Effector CD8-positive, alpha-beta T cell (primary cell): ENCODE data around the gene VPS37C.

Experiments
- DNase-seq: peaks from one replicate; lab custom pipeline; 2025; lab: John Stamatoyannopoulos, UW

The VPS37C gene

DNA sequence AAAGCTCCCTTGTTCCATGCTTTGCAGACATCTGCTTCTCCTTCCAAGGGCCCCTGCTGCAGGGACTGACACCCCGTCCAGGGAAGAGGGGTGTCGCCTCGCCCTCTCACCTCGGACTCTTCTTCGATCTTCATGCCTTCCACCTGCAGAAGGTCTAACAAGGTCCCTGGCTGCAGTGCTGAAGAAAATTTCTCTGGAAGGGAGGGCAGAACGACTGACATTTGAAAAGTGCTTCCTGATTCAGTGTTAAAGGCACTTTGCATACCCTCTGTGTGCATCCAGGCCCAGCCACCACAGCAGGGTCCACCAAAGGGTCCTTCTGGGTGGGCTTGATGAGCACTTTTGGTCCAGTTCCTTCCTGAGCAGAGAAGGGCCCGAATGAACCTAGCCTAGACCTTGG, 28.1 kb downstream of the VPS37C start:
- no peak for DNase-seq

DNA sequence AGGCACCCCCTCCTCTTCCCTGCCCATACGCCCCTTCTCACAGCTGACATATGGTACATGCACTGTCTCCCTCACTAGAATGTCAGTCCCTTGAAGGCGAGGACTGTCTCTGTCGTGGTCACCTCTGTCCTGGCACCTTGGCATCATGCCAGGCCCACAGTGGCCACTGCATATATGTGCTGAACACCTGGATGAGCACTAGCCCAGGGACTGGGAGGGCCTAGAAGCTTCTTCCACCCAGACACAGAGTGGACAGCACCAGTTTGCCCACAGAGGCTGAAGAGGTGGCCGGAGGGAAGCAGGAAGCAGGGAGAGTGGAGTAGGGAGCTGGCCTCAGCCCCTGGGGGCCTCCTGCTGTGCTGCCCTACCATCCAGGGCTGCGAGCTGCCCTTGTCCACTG, 28.6 kb downstream of the VPS37C start:
- DNase-seq = no peak

DNA sequence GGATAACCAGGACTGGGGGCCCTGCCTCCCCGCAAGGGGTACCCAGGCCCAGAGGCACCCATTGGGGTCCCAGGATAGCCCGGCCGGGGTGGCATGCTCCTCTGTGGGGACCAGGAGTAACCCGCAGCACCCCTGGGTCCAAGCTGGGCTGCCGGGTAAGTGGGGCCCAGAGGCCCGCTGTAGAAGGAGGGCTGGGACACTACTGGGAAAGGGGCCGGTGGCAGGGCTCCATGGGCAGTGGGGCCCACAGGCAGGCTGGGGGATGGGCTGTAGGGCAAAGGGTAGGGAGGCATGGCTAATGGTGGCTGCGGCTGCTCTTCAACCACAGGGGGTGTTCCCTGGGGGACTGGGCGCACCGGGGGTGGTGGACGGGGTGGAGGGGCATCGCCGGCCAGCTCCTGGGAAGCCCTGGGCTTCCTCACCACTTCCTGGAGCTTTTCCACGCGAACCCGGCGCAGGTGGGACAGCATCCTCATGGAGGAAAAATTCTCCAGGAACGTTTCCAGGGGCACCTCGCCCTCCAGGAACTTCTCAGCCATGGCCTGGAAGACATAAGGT, 29.1 kb downstream of the VPS37C start:
- no peak for DNase-seq

DNA sequence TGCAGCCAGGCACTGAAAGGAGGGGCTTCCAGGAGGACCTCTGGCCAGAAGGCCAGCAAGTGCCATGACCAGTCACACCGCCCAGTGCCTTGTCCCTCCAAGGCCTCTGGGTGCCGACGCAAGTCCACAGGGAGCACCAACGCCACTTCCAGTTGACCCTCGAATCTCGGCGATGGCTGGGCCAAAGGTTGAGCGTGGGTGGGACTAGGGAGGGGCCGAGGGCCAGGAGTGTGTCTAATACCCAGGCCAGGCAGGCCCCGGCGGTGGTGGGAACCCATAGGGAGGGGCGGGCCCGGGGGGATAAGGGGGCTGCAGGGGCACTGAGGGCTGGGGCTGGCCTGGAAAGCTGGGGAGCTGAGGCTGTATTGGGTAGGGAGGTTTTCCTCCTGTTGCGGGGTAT, 29.6 kb downstream of the VPS37C start:
- no peak for DNase-seq

DNA sequence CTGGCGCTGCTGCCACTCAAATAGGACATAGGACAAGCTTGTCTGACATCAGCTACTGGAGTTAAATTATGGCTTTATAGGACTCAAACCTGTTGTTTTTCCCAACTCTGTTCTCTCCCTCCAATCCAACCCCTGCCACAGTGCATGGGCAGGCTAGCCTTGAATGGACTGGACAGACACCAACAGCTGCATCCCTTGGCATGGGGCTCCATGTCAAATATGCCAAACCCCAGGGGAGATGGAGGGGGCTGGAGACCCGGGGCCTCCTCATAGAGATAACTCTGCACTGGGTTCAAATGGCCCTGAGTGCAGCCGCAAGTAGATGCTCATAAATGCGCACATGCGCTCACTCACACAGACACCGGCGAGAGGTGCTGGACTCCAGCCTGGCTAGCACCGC, 30.0 kb downstream of the VPS37C start:
- no peak for DNase-seq

DNA sequence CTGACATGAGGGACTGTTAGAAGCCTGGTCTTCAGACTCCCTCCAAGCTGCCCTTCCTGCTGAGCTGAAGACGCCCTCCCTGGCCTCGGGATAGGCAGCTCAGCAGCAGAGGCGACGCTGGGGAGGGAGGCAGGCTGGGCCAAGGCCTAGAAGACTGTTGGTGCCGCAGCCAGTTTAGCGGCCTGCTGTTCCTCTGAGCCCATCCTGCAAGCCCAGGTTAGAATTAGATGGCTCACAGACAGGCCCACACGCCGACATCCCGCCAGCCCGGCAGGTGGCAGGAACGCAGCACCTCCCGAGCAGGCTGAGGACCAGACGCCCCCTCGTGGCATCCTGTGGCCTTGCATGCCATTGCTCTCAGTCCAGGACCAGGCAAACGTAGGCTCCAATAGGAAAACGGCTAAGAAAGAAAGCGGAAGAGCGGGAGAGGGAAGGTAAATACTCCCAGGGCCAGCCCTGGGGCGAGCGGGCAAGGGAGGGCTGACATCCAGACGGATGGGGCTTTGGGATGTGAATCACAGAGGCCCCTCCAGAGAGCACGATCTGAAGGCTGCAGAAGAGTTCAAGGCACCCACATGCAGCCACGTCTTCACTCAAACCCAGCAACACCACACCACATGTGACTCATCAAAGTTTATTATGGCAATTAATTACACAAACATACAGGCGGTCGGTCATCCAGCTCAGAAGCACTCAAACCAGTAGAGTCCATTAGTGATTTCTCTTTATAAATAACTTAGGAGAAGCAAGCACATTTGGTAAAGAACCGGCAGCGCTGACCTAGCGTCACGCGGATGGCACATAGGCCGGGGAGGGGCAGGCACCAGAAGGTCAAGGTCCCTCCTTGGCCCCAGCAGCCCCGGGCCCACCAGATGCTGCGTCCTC, 31.3 kb downstream of the VPS37C start:
- DNase-seq = no peak

DNA sequence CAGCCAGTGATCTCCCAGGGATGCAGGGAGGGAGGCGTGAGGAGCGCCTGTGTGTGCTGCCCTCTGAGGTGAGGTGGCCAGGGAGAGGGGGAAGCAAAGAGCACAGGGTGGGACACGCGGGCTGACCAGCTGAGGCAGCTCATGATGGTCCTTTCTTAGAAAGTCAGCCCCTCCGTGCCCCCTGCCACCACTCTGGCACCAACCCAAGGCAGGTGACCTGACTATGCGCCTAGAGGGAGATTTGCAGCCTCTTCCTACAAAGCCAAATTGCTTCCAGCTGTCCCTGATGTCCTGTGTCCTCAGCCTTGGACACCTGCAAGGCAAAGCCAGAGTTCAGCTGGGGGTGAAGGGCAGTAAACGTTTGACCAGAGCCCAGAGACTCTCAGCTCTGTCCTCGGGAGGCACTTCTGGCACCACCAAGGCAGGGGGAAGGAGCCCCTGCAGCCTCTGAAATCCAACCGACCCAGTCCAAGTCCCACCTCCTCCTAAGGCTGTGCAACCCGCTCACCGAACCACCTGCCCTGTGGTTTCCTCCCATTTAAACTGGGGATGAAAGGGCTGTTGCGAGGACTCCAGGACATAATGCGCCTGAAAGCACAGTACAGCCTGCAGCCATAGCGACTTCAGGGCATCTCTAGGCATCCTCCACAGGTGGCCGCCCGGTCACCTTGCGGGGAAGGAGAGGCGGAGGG, 32.1 kb downstream of the VPS37C start:
- no peak for DNase-seq

DNA sequence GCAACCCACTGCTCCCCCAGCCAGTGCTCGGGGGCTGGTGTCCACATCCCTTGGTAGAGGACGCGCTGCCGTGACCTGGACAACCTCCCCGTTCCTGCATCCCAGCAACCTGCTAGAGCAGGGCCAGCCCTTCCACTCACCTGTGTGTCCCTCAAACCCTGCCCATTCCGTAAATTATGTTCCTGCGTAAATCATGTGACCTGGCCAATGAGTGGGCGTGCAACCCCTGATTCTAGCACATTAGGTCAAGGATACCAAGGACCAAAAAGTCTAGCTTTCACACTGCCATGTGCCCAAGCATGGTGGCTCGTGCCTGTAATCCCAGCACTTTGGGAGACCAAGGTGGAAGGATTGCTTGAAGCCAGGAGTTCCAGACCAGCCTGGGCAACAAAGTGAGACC, 33.2 kb downstream of the VPS37C start:
- DNase-seq = no peak

DNA sequence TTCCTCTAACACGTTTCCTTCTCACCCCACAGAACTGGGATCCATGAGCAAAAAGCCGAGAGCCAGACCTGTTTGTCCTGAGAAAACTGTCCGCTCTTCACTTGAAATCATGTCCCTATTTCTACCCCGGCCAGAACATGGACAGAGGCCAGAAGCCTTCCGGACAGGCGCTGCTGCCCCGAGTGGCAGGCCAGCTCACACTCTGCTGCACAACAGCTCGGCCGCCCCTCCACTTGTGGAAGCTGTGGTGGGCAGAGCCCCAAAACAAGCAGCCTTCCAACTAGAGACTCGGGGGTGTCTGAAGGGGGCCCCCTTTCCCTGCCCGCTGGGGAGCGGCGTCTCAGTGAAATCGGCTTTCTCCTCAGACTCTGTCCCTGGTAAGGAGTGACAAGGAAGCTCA, 35.0 kb downstream of the VPS37C start:
- DNase-seq = no peak

DNA sequence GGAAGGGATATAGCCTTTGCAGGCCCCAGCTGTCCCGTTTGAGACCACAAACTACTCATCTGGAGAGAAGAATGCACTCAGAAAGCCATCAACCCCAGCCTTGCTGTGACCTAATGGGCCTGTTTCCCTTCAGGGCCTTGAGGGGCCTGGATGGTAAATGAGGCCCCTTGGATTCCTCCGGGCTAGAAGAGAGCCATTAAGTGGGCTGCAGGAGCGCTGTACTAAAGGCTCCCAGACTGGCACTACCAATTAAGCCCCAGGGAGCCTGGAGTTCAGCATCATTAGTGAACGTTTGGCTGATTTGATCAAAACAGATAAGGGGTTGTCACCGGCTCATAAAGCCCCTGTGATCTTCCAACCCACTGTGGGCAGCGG, 35.9 kb downstream of the VPS37C start:
- DNase-seq = no peak

DNA sequence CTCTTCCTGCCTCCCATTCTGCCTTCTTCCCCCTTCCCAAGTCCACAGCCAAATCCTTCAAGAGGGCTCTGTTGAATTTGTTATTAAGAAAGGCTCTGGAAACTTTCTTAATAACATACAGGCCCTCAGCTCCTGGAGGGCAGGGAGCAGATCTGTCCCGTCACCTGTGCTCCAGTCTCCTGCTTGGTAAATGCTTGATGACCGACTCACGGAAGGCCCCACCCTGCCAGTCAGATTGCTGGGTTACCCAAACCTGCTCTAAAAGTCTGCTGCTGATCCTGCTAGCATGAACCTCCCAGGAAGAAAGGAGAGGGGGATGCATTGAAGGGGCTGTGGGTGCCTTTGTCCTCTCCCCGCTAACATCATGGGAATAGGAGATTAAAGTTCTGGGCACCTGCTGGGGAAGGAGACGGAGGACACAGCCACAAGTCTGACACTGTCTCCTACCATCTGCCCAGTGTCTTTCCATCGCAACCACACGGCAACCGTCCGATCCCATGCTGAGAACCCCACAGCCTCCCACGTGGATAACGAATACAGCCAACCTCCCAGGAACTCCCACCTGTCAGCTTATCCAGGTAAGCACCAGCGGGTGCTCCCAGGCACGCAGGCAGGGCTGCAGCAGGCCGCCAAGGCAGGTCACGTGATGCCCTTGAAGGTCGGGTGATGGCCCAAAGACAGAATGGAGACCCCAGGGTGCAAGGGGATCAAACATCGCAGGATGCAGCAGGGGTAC, 36.5 kb downstream of the VPS37C start:
- no peak for DNase-seq

DNA sequence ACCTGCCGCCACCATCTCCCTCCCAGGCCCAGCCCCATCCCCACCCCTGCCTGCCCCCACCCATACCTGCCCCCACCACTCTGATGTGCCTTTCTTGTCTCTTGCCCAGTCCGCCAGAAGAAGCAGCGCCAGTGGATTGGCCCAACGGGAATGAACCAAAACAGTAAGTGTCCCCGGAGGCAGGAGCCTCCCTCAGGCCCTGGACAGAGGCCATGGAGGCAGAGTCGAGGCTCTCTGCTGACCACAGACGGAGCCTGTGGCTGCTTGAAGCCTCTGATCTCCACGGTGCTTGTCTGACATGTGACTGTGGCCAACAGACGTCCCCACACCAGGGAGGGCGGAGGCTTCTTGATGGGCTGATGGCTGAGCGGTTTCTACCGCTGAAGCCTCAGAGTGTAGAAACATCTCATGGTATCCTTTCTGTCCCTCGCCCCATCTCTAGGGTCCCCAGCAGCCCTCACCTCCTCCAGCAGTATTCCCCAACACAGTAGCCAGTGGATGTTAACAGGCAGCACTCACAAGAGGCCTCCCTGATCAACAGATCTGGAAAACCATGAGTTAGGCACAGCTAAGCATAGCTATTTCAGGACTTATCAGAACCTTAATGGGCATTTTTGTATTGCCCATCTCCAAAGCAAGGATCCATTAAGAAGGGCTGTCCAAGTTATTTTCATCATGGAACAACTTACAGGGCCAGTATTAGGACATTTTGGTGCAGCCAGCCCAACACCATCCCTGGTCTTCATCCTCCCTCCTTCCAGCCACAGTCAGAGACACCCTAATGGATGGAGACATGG, 37.3 kb downstream of the VPS37C start:
- no peak for DNase-seq

DNA sequence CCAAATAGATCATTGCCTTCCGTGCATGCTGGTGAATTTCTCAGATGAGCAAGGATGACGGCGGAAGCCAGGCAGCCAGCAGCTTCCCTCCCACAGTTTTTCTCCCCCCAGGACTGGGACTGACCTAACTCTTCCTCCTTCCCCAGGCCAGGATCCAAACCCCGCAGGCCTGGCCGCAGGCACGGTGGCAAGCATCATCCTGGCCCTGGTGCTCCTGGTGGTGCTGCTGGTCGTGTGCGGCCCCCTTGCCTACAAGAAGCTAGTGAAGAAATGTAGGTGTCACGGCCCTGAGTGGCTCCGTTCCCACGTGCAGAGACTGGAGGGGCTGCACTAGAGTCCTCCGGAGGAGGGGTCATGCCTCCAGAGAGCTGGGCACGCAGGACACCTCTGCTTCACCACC, 38.5 kb downstream of the VPS37C start:
- DNase-seq = no peak

DNA sequence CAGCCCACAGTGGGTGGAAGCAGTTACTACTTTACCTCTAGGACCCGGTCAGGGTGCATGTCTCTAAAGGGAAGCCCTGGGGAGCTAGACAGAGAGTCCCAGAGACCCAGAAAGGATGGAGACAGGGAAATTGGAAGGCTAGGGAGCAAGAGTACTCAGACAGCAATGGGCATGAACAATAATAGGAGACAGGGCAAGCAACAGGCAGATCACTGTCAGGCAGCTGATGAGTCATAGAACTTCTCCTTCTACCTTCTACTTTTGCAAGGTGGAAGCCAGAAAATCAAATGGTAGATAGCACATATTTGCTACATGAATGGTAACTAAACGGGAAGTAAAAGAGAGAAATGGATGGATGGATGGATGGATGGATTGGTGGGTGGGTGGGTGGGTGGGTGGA, 39.3 kb downstream of the VPS37C start:
- DNase-seq = no peak

DNA sequence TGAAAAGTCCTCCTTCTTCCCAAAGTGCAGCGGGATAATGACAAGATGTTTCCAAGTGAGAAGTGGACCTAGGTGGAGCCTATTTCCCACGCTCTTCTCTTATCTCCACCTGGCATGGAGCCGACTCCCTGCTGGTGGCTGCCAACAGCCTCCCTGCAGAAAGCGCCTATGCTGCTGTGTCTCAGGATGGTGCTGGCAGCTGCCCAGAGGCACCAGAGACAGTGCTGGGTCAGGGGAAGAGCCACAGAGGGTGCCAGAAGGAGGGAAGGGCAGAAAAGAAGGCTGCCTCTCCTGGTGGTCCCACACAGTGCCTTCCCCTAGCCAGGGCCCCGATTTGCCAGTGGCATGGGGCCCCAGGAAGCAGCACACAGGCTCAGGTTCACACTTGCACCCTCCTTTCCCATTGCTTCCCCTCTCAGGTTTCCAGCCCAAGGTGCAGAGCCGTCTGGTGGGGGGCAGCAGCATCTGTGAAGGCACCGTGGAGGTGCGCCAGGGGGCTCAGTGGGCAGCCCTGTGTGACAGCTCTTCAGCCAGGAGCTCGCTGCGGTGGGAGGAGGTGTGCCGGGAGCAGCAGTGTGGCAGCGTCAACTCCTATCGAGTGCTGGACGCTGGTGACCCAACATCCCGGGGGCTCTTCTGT, 39.9 kb downstream of the VPS37C start:
- no peak for DNase-seq

DNA sequence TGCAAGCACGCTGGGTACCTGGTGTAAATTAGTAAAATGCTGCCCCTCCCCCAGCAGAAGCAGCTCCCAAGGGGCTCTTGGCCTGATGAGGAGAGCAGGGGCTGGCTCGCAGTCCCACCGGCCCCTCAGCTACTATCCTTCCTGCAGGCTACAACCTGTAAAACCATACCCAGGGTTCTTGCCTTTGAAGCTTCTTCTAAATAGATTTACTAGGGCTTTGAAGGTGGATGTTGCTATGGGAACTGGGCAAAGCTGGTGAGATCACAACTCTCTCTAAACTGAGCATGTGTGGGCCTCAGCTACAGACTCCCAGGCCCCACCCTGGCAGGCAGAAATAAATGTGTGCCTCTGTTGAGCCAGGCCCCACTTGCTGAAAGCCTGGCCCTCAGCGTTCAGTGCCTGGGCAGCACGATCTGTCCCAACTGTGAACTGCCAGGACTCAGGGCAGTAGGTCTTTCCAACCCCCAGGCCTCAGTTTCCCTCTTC, 40.5 kb downstream of the VPS37C start:
- no peak for DNase-seq

DNA sequence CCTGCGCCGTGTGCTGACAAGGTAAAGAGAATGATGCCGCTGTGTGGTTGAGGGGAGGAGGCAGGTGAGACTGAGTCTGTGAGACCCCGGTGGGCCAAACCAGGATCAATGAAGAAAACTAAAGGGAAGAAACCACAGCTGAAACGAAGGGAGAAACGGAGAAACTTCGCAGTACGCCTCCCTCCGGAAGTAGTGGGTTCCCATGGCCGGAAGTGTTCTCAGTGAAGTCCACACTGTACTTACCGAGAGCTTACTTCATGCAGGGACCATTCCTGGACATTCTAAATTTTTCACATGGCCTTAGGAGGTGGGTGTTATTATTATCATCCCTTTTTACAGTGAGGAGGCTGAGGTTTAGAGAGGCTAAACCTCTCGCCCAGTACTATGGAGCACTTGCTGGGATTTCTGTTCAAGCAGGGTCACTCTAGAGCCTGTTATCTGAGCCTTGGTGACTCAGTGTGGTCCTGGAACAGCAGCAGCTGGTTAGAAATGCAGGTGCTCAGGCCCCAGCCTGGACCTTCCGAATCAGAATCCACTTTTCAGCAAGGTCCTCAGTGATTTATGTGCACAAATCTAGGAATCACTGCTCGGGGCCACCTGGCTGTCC, 41.0 kb downstream of the VPS37C start:
- no peak for DNase-seq

DNA sequence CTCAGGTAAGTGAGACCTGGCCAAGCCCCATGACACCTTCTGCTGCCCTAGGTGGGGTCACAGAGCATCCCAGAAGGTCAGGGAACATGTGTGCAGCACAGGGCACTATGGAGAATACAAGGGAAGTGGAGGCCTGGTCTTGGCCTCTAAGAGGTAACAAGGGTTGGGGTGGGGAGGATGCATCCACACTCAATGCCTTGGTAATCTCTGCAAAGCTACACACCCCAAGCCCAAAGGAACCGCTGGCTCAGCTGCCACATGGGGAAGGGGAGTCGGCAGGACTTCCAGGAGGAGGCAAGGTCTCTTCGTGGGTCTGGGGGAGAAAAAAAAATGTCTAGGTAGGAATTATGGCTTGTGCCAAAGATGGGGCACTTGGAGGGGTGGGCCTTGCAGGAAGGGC, 41.7 kb downstream of the VPS37C start:
- no peak for DNase-seq

DNA sequence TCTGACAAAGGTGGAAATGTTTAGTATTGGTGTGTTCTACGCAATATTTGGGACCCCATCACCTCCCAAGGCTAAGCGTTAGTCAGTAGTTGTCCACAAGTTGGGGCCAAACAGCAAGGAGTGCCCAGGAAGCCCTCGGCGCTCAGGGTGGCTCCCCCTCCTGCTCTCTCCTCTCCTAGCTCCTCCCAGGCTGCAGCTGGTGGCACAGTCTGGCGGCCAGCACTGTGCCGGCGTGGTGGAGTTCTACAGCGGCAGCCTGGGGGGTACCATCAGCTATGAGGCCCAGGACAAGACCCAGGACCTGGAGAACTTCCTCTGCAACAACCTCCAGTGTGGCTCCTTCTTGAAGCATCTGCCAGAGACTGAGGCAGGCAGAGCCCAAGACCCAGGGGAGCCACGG, 42.2 kb downstream of the VPS37C start:
- DNase-seq = no peak

DNA sequence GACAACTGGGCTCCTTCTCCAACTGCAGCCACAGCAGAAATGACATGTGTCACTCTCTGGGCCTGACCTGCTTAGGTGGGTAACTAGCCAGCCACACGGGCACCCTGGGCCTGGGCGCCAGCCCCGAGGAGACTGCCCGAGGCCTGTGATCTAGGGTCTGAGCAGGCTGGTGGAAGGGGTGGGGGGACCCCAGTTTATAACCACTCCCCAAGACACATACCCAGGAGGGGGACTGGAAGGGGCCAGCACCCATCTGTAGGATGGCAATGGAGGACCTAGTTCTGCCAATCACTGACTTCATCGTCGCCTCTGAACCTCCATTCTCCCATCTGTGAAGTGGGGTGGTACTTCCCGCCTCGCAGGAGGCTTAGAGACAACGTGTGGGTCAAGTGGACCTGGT, 42.8 kb downstream of the VPS37C start:
- DNase-seq = no peak

DNA sequence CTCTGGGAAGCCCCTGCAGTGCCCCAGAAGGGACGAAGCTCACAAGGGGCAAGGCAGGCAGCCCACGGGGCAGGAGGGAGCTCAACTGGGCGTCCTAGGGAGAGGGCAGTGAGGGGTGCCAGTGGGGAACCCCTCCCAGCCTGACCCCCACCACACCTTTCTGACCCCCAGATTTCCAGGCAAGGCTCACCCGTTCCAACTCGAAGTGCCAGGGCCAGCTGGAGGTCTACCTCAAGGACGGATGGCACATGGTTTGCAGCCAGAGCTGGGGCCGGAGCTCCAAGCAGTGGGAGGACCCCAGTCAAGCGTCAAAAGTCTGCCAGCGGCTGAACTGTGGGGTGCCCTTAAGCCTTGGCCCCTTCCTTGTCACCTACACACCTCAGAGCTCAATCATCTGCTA, 43.2 kb downstream of the VPS37C start:
- DNase-seq = no peak
